ENCODE results near the gene PARP8.

Gene PARP8

DNA sequence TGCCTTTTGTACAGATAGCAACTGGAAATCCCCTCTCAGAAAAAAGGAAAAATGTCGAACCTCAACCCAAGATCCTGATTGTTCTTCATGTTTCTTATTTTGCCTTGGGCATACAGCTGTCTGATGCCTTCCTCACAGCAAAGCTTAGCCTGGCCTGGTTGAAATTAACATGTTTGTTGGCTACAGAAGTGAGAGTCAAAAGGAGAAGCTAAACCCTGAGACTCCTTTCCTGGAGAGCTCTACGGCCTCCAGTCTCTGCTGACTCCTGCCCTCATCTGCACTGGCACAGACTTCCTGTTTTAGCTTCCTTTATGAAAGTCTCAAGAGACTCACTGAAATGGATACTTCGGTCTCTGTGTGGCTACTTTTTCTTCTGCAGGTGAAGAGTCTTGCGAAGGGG, 186.7 kb downstream of the PARP8 start:
- no peaks in the 10 kb centered on the region for H3K36me3 ChIP-seq (ENCODE audit: control insufficient read depth, insufficient read depth, low read length, severe bottlenecking)
- no peak for DNase-seq (ENCODE audit: low read depth)
- H3K9ac ChIP-seq (ENCODE audit: low read length): no peak overlapping the region
- H3K27me3 ChIP-seq (replicated peaks; ENCODE audit: control insufficient read depth, insufficient read depth, low read length): no peaks in the 10 kb centered on the region
- no peaks in the 10 kb centered on the region for H3K9me3 ChIP-seq (ENCODE audit: control insufficient read depth, low read length)
- no peak overlapping the region for H3K4me3 ChIP-seq (ENCODE audit: low read length)
- no peaks in the 10 kb centered on the region for H3K4me1 ChIP-seq (ENCODE audit: control insufficient read depth, insufficient read depth, low read length)

DNA sequence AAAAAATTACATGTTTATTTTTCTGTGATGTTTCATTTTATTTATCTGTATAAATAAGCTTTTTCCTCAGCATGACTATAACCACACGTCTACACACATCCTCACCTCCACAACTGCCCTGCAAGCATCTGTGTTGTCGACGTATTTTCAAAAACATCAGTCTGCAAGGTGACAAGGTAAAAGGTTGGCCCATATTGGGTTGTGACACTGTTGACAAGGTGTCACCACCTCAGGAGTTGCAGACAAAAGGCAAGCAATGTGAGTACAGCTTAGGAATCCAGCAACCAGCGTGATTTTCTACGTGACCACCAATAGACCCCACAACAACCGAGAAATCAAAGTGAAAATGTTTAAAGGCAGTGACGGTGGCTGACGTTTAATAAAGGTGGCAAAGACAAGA, 187.6 kb downstream of the PARP8 start:
- Histone ChIP-seq H3K4me3 (ENCODE audit: low read length) (no peak overlapping the region), H3K9me3 (ENCODE audit: control insufficient read depth, low read length) (no peaks in the 10 kb centered on the region), H3K27me3 (replicated peaks; ENCODE audit: control insufficient read depth, insufficient read depth, low read length) (no peaks in the 10 kb centered on the region), H3K36me3 (ENCODE audit: control insufficient read depth, insufficient read depth, low read length, severe bottlenecking) (no peaks in the 10 kb centered on the region), H3K9ac (ENCODE audit: low read length) (no peak overlapping the region), H3K4me1 (ENCODE audit: control insufficient read depth, insufficient read depth, low read length) (no peaks in the 10 kb centered on the region)
- DNase-seq (ENCODE audit: low read depth): no peak

GRCh38 chr5:50855001-50855400, 188.6 kb downstream of the PARP8 start:
- Histone ChIP-seq H3K9me3 (ENCODE audit: control insufficient read depth, low read length) (no peaks in the 10 kb centered on the region), H3K4me1 (ENCODE audit: control insufficient read depth, insufficient read depth, low read length) (no peaks in the 10 kb centered on the region), H3K4me3 (ENCODE audit: low read length) (no peak overlapping the region), H3K36me3 (ENCODE audit: control insufficient read depth, insufficient read depth, low read length, severe bottlenecking) (no peaks in the 10 kb centered on the region), H3K9ac (ENCODE audit: low read length) (no peak overlapping the region), H3K27me3 (replicated peaks; ENCODE audit: control insufficient read depth, insufficient read depth, low read length) (no peaks in the 10 kb centered on the region)
- DNase-seq (ENCODE audit: low read depth): no peak

DNA sequence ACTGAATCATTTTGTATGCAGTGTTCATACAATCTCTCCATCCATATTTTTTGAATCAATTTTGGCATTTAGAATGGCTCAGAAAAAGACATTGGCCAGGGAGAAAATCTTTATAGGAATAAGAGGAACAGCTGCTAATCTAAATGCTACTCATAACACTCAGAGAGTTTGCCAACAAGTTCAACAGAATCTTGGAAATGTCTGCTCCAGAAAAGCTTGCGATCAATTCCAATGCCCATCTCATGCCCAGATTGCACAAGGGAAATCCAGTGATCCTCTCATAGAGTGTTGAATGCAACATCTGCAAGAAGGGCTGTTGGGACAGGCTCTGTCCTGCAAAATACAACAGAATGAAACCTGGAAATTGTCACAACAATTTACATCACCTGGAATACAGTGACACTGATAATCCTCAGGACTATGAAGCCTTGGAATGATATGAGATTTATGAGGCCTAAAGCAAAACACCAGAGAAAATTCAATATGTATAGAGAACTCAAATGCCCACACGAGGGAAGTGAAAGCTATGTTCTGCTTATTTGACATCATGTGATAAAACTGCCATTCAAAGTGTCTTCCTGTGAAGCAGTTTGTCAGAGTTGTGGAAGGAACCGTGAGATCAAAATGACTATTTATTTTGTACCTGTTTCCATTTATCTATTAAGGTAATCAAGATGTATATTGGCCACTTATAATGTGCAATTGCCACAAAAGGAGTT, 190.1 kb downstream of the PARP8 start:
- no peaks in the 10 kb centered on the region for H3K4me1 ChIP-seq (ENCODE audit: control insufficient read depth, insufficient read depth, low read length)
- no peaks in the 10 kb centered on the region for H3K36me3 ChIP-seq (ENCODE audit: control insufficient read depth, insufficient read depth, low read length, severe bottlenecking)
- no peaks in the 10 kb centered on the region for H3K9me3 ChIP-seq (ENCODE audit: control insufficient read depth, low read length)

GRCh38 chr5:50863534-50864170, 197.2 kb downstream of the PARP8 start:
- Histone ChIP-seq H3K9ac (ENCODE audit: low read length) (no peak overlapping the region), H3K9me3 (ENCODE audit: control insufficient read depth, low read length) (no peaks in the 10 kb centered on the region), H3K27me3 (replicated peaks; ENCODE audit: control insufficient read depth, insufficient read depth, low read length) (peaks cover 3% of the 10 kb centered on the region), H3K4me1 (ENCODE audit: control insufficient read depth, insufficient read depth, low read length) (no peaks in the 10 kb centered on the region), H3K36me3 (ENCODE audit: control insufficient read depth, insufficient read depth, low read length, severe bottlenecking) (no peaks in the 10 kb centered on the region), H3K4me3 (ENCODE audit: low read length) (no peak overlapping the region)
- no peak for DNase-seq (ENCODE audit: low read depth)

More for the DNA sequence above, 190.1 kb downstream of the PARP8 start:
- Histone ChIP-seq H3K9ac (ENCODE audit: low read length) (no peak overlapping the region), H3K4me3 (ENCODE audit: low read length) (no peak overlapping the region), H3K27me3 (replicated peaks; ENCODE audit: control insufficient read depth, insufficient read depth, low read length) (no peaks in the 10 kb centered on the region)
- DNase-seq (ENCODE audit: low read depth): no peak

- H3K36me3 ChIP-seq (ENCODE audit: control insufficient read depth, insufficient read depth, low read length, severe bottlenecking): no peaks in the 10 kb centered on the region
- H3K4me3 ChIP-seq (ENCODE audit: low read length): no peak overlapping the region
- H3K4me1 ChIP-seq (ENCODE audit: control insufficient read depth, insufficient read depth, low read length): no peaks in the 10 kb centered on the region
- DNase-seq (ENCODE audit: low read depth): no peak
- H3K27me3 ChIP-seq (replicated peaks; ENCODE audit: control insufficient read depth, insufficient read depth, low read length): peaks cover 3% of the 10 kb centered on the region
- H3K9me3 ChIP-seq (ENCODE audit: control insufficient read depth, low read length): no peaks in the 10 kb centered on the region
- H3K9ac ChIP-seq (ENCODE audit: low read length): no peak overlapping the region
These were observed 198.0 kb downstream of the PARP8 start for GRCh38 chr5:50864466-50864865.

DNA sequence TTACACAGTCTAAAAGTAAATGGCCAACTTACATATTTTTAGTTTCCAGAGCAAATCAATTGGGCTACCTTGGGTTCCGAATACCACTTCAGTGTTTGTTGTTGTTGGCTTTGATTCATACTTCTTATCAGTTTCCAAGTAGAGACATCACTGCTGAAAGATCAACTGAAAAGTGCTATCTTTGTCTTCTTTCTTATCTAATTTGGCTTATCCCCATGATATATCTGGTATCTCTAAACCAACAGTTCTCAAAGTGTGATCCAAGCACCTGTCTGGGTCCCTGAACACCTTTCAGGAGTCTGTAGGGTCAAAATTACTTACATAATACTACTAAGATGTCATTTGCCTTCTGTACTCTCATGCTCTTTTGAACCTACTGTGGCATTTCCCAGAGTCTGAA, 200.0 kb downstream of the PARP8 start:
- Histone ChIP-seq H3K9ac (ENCODE audit: low read length) (no peak overlapping the region), H3K4me3 (ENCODE audit: low read length) (no peak overlapping the region), H3K4me1 (ENCODE audit: control insufficient read depth, insufficient read depth, low read length) (no peaks in the 10 kb centered on the region), H3K36me3 (ENCODE audit: control insufficient read depth, insufficient read depth, low read length, severe bottlenecking) (no peaks in the 10 kb centered on the region), H3K9me3 (ENCODE audit: control insufficient read depth, low read length) (no peaks in the 10 kb centered on the region), H3K27me3 (replicated peaks; ENCODE audit: control insufficient read depth, insufficient read depth, low read length) (peaks cover 3% of the 10 kb centered on the region)
- DNase-seq (ENCODE audit: low read depth): no peak

- Histone ChIP-seq H3K9ac (ENCODE audit: low read length) (no peak overlapping the region), H3K4me1 (ENCODE audit: control insufficient read depth, insufficient read depth, low read length) (no peaks in the 10 kb centered on the region), H3K9me3 (ENCODE audit: control insufficient read depth, low read length) (no peaks in the 10 kb centered on the region), H3K4me3 (ENCODE audit: low read length) (no peak overlapping the region), H3K27me3 (replicated peaks; ENCODE audit: control insufficient read depth, insufficient read depth, low read length) (peaks cover 3% of the 10 kb centered on the region), H3K36me3 (ENCODE audit: control insufficient read depth, insufficient read depth, low read length, severe bottlenecking) (no peaks in the 10 kb centered on the region)
- DNase-seq (ENCODE audit: low read depth): no peak
These were observed 200.7 kb downstream of the PARP8 start for GRCh38 chr5:50867140-50867539.

GRCh38 chr5:50873595-50874277, 207.3 kb downstream of the PARP8 start:
- Histone ChIP-seq H3K36me3 (ENCODE audit: control insufficient read depth, insufficient read depth, low read length, severe bottlenecking) (no peaks in the 10 kb centered on the region), H3K9ac (ENCODE audit: low read length) (no peak overlapping the region), H3K4me3 (ENCODE audit: low read length) (no peak overlapping the region), H3K9me3 (ENCODE audit: control insufficient read depth, low read length) (no peaks in the 10 kb centered on the region), H3K27me3 (replicated peaks; ENCODE audit: control insufficient read depth, insufficient read depth, low read length) (no peaks in the 10 kb centered on the region), H3K4me1 (ENCODE audit: control insufficient read depth, insufficient read depth, low read length) (no peaks in the 10 kb centered on the region)
- no peak for DNase-seq (ENCODE audit: low read depth)

GRCh38 chr5:50874306-50875001, 208.0 kb downstream of the PARP8 start:
- Histone ChIP-seq H3K36me3 (ENCODE audit: control insufficient read depth, insufficient read depth, low read length, severe bottlenecking) (no peaks in the 10 kb centered on the region), H3K9ac (ENCODE audit: low read length) (no peak overlapping the region), H3K4me3 (ENCODE audit: low read length) (no peak overlapping the region), H3K9me3 (ENCODE audit: control insufficient read depth, low read length) (no peaks in the 10 kb centered on the region), H3K4me1 (ENCODE audit: control insufficient read depth, insufficient read depth, low read length) (no peaks in the 10 kb centered on the region), H3K27me3 (replicated peaks; ENCODE audit: control insufficient read depth, insufficient read depth, low read length) (no peaks in the 10 kb centered on the region)
- DNase-seq (ENCODE audit: low read depth): no peak

- no peak overlapping the region for H3K4me3 ChIP-seq (ENCODE audit: low read length)
- H3K9ac ChIP-seq (ENCODE audit: low read length): no peak overlapping the region
These were observed 208.5 kb downstream of the PARP8 start for GRCh38 chr5:50875002-50875344.

More at GRCh38 chr5:50875002-50875344, 208.5 kb downstream of the PARP8 start:
- no peak for DNase-seq (ENCODE audit: low read depth)
- Histone ChIP-seq H3K27me3 (replicated peaks; ENCODE audit: control insufficient read depth, insufficient read depth, low read length) (no peaks in the 10 kb centered on the region), H3K36me3 (ENCODE audit: control insufficient read depth, insufficient read depth, low read length, severe bottlenecking) (no peaks in the 10 kb centered on the region), H3K9me3 (ENCODE audit: control insufficient read depth, low read length) (no peaks in the 10 kb centered on the region), H3K4me1 (ENCODE audit: control insufficient read depth, insufficient read depth, low read length) (no peaks in the 10 kb centered on the region)
